Tibial artery (tissue), 4 donors: ENCODE measurements around the gene TMEM208.

Experiments used
- DNase-seq, 2 donors: peaks; one replicate each; pipeline ENCODE4 v3.0.0-alpha.2; 2019
- H3K27ac ChIP-seq, 2 donors: fragments of 200-600 bp; sonication (generic) in 1 of 2; 1 replicate in 1 of 2; 2 replicates in 1 of 2; pipeline ENCODE4 v1.5.1; 2018 to 2019; ENCODE audit warnings: mild to moderate bottlenecking in 1 of 2
- H3K27me3 ChIP-seq, 2 donors: fragments of 200-600 bp; sonication (generic) in 1 of 2; one replicate each; pipeline versions ENCODE4 v1.5.1 to v1.6.0; 2016 to 2019
- H3K36me3 ChIP-seq, 3 donors: fragments of 200-600 bp; sonication (generic) in 2 of 3; one replicate each; pipeline ENCODE4 v1.5.1; 2016 to 2019; ENCODE audit warnings: mild to moderate bottlenecking in 2 of 3
- H3K4me1 ChIP-seq, 4 donors: fragments of 200-600 bp; sonication (generic) in 2 of 4; 1 replicate in 3 of 4; 2 replicates in 1 of 4; pipeline ENCODE4 v1.5.1; 2016 to 2019
- H3K4me3 ChIP-seq, 2 donors: fragments of 200-600 bp; sonication (generic) in 1 of 2; 1 replicate in 1 of 2; 2 replicates in 1 of 2; pipeline ENCODE4 v1.5.1; 2018 to 2019; ENCODE audit warnings: mild to moderate bottlenecking in 2 of 2
- H3K9me3 ChIP-seq, 3 donors: fragments of 200-600 bp; sonication (generic) in 1 of 3; one replicate each; pipeline ENCODE4 v1.5.1; 2016 to 2019
- CTCF ChIP-seq, 2 experiments: fragments of 200-600 bp in 1 of 2; fragments of 450-650 bp in 1 of 2; IDR thresholded peaks; one replicate each; pipeline ENCODE4 v1.5.1; 2017 to 2019; ENCODE audit warnings: antibody characterized with exemption in 2 of 2, mild to moderate bottlenecking in 1 of 2, moderate library complexity in 1 of 2
- intact Hi-C: fragments of 100-400 bp; cut with DNase I; formaldehyde crosslinking; loops from one replicate; pipeline ENCODE4 v1.15.0; 2023; ENCODE audit warnings: low total_unique reads

The TMEM208 gene

DNA sequence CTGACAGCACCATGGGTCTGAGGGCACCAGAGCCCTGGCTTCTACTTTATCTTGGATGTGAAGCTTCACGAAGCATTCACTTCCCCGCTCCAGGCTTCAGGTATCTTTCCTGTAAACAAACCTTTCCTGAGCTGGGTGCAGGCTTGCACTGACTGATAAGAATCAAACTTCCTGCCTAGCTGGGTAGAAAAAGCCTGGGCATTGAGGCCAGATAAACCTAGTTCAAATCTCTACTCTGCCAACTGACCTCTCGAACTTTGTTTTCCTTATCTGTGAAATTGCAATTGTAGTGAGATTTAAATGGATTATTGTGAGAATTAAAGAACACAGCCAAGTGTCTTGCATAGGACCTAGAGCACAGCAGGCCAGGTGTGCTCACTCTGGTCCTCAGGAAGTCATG is 2.9 kb upstream of the TMEM208 start:
- Histone ChIP-seq H3K4me3 (no peak overlapping the region), H3K9me3 (no peaks in the 10 kb centered on the region), H3K27me3 (no peaks in the 10 kb centered on the region), H3K4me1 (peaks cover 0 to 26% (median 16%) of the 10 kb centered on the region in 4 donors), H3K36me3 (peaks cover 8 to 10% (median 9%) of the 10 kb centered on the region in 3 donors), H3K27ac (no peak overlapping the region)
- intact Hi-C loops: no loop called here
- DNase-seq: no peak
- TF ChIP-seq CTCF (IDR thresholded peaks at IDR 0.05): no peak

DNA sequence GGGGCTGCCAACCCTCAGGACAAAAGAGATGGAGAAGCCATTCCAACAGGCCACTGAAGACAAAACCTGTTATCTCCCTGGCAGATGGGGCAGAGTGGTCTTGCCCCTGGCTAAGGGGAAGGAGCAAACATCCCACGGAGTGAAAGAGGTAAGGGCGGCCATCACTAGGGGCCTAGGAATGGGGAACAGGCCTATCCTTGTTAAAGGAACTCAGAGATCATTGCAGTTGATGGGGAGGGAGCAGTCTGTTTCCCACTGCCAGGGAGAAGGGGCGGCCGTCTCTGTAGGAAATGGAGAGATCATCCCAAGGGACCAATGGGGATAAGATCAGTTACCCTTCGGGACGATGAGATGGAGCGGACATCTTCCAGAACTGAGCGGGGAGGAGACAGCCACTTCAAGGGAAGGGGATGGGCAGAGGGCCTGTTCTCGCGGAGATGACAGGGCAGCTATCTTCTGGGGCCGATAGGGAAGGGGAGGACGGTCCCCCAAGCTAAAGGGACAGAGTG is 581 bp upstream of the TMEM208 start:
- no peaks in the 10 kb centered on the region for H3K27me3 ChIP-seq
- H3K4me1 ChIP-seq: peaks cover 0 to 26% (median 16%) of the 10 kb centered on the region in 4 donors
- peak overlapping the region; percentile 79 to 87 for H3K27ac ChIP-seq
- H3K36me3 ChIP-seq: peaks cover 21 to 34% (median 33%) of the 10 kb centered on the region in 3 donors
- intact Hi-C loops: no loop called here
- peak overlapping the region; percentile 81 to 83 for H3K4me3 ChIP-seq
- no peaks in the 10 kb centered on the region for H3K9me3 ChIP-seq
- no peak for TF ChIP-seq CTCF (IDR thresholded peaks at IDR 0.05)
- no peak for DNase-seq

DNA sequence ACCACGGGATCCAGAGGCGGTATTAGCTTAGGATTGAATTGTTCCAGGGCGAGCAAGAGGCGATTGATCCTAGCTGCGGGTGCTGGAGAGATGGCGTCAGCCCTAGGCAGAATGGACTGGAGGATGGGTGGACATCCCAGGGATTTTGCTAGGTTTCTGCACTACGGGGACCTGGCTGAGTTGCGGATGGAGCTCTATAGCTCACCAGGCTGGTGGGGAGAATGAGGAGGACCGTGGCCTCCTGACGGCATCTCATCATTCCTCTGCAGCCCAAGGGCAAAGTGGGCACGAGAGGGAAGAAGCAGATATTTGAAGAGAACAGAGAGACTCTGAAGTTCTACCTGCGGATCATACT is 614 bp downstream of the TMEM208 start:
- H3K9me3 ChIP-seq: no peaks in the 10 kb centered on the region
- no peak for DNase-seq
- intact Hi-C loops: no loop called here
- no peak for TF ChIP-seq CTCF (IDR thresholded peaks at IDR 0.05)
- no peaks in the 10 kb centered on the region for H3K27me3 ChIP-seq
- peak overlapping the region; percentile 81 to 83 for H3K4me3 ChIP-seq
- H3K4me1 ChIP-seq: peaks cover 0 to 26% (median 16%) of the 10 kb centered on the region in 4 donors
- H3K36me3 ChIP-seq: peaks cover 21 to 41% (median 38%) of the 10 kb centered on the region in 3 donors
- H3K27ac ChIP-seq: peak overlapping the region; percentile 79 to 87

- Histone ChIP-seq H3K9me3 (no peaks in the 10 kb centered on the region), H3K27ac (peak overlapping the region in 1 of 2 donors; percentile 79), H3K4me3 (peak overlapping the region; percentile 81 to 83), H3K27me3 (no peaks in the 10 kb centered on the region), H3K36me3 (peaks cover 21 to 43% (median 43%) of the 10 kb centered on the region in 3 donors), H3K4me1 (peaks cover 0 to 26% (median 16%) of the 10 kb centered on the region in 4 donors)
- no peak for TF ChIP-seq CTCF (IDR thresholded peaks at IDR 0.05)
- intact Hi-C loops: loop anchor here (2.0 kb wide), 1 partner anchor 17 kb away; no protein-coding TSS in a partner anchor
- DNase-seq: no peak
Observed at GRCh38 chr16:67228034-67228785, 1.3 kb downstream of the TMEM208 start.

DNA sequence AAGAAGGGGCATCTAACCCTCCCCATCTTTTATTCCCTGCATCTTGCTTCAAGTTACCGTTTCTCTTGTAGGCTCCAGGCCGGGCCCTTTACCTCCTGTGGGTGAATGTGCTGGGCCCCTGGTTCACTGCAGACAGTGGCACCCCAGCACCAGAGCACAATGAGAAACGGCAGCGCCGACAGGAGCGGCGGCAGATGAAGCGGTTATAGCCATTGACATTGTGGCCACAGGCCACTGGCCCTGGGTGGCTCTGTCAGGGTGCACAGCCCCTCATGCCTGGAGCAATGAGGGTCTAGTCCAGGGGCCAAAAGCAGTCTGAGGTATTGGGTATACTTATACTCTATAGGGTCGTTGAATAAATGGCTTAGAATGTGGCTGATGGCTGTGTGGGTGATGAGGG is 2.0 kb downstream of the TMEM208 start:
- Histone ChIP-seq H3K27me3 (no peaks in the 10 kb centered on the region), H3K27ac (no peak overlapping the region), H3K4me1 (peaks cover 0 to 26% (median 16%) of the 10 kb centered on the region in 4 donors), H3K36me3 (peaks cover 21 to 50% (median 49%) of the 10 kb centered on the region in 3 donors), H3K9me3 (no peaks in the 10 kb centered on the region), H3K4me3 (no peak overlapping the region)
- intact Hi-C loops: loop anchor here (2.0 kb wide), 1 partner anchor 16 kb away; no protein-coding TSS in a partner anchor
- DNase-seq: no peak
- TF ChIP-seq CTCF (IDR thresholded peaks at IDR 0.05): no peak
